Adipose tissue (tissue), 3 donors: ENCODE measurements around the gene SMIM27. TPM values are rescaled to one million over a fixed set of nuclear protein-coding genes. Genes with fewer than 3 reads are reported as not detected.

Experiments used
- H3K27ac ChIP-seq: one replicate; pipeline ENCODE4 v1.5.1; 2013; ENCODE audit warnings: low read depth, low read length
- WGBS, 3 donors: extraction: QIAGEN DNeasy Blood & Tissue Kit; methylation state at CpG; one replicate each; pipeline ENCODE4 v1.1.7; 2013; 5-methylcytosine and 5-hydroxymethylcytosine counted together
- polyA plus RNA-seq, 3 donors: library from polyadenylated mRNA; stranded (reverse); fragments of 200-250 nt; gene quantifications; one replicate each; pipeline ENCODE4 v1.2.3, GENCODE V29; 2013
- donor health status: healthy with polysubstance abuse.
- donor health status: Bipolar disorder and iron deficiency.
- donor health status: healthy.

Gene SMIM27
- polyA plus RNA-seq, 3 donors: 3.6 to 14.4 (median 5.5) TPM

GRCh38 chr9:32551276-32552051 is 663 bp upstream of the SMIM27 start:
- peak overlapping the region; percentile 79 for H3K27ac ChIP-seq
- WGBS, 3 donors: 0 to 1% (median 1%) methylated on average over 36 of the region's 36 CpGs

DNA sequence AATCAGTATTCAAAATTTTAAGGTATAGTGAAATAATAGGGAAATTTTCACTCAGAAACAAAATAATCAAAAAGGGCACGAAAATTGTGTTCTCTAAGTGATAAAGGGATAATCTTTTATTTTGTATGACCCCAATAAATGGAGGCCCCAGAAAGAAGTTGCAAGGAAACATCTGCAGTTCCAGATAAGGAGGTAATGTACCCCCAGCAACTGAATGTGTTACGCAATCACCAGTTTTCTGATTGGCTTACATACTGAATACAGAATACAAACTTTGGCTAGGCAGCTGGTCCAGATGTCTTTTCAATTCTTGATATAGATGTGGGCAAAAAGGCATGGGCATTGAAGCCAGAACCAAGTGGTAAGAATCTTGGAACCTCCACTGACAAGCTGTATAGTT is 2.0 kb downstream of the SMIM27 start:
- 55 to 76% (median 70%) methylated on average over 2 of the region's 2 CpGs for WGBS, 3 donors
- no peak overlapping the region for H3K27ac ChIP-seq

DNA sequence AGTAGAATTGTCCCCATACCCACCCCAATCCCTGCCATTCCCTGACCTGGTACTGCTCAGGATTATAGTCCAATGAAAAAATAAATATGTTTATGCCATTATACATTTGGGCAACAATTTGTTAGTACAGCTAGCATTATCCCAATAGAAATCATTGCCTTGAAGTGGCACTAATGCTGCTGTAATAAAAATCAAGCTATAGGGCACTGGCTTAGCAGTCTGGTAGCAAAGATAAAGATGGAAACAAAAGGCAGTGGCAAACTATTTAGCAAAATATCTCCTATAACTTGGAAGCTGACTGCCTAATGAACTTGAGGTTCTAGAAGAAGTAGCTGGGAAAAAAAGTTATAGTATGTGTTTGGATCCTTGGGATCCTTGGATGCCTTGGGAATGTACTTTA is 2.5 kb downstream of the SMIM27 start:
- no peak overlapping the region for H3K27ac ChIP-seq

GRCh38 chr9:32558408-32558934 is 6.3 kb downstream of the SMIM27 start:
- H3K27ac ChIP-seq: no peak overlapping the region
- 45 to 46% (median 46%) methylated on average over 3 of the region's 3 CpGs for WGBS, 3 donors

GRCh38 chr9:32565967-32566366 is 13.8 kb downstream of the SMIM27 start:
- WGBS, 3 donors: 85 to 95% (median 88%) methylated on average over 6 of the region's 6 CpGs
- no peak overlapping the region for H3K27ac ChIP-seq

DNA sequence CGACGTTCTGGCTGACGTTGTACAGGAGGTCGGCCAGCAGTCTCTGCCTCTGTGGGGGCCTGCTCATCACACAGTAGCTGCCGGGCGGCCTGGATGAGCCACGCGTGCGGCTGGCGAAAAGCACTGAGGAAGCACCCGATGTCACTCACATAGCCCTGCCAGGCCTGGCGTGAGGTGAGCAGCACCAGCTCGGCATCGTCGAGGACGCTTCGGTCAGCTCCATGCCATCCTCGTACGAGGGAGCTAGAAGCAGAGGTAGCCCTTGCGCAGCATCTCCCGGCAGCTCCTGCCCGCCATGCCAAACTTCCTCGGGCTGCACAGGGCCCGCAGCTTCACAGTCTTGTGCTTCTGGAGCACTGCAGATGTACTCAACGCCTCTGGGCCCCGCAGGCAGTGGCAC is 14.6 kb downstream of the SMIM27 start:
- 94 to 96% (median 95%) methylated on average over 26 of the region's 26 CpGs for WGBS, 3 donors
- no peak overlapping the region for H3K27ac ChIP-seq

GRCh38 chr9:32570262-32570661 is 18.1 kb downstream of the SMIM27 start:
- 84 to 93% (median 84%) methylated on average over 4 of the region's 4 CpGs for WGBS, 3 donors
- no peak overlapping the region for H3K27ac ChIP-seq

GRCh38 chr9:32571969-32572899 is 20.1 kb downstream of the SMIM27 start:
- peak overlapping the region; percentile 69 for H3K27ac ChIP-seq
- WGBS, 3 donors: 1 to 2% (median 1%) methylated on average over 17 of the region's 17 CpGs

GRCh38 chr9:32572900-32573523 is 20.9 kb downstream of the SMIM27 start, which contains the start of gene NDUFB6:
Gene NDUFB6, minus strand, starts transcription at chr9:32573159. Its CDS starts 99 bp downstream, at chr9:32573060.
- H3K27ac ChIP-seq: peak within 1 kb of the TSS; percentile 69

DNA sequence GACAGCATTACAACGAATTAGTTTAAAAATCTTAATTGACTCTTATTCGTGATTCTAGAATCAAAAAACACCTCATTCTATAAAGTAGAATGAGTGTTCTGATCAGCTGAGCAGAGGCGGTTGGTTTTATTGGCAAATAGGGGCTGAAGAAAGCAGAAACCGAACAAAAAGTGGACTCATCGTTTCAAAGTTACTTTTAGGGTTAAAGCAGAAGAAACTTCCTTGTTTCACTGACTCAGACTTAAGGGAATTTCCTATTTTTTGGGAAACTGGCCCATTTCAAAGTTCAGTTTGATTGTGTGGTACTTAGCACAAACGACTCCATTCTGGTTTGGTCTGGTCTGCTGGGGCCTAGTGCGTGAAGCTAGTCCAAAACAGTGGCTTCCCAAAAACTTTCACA is 21.7 kb downstream of the SMIM27 start:
- WGBS, 3 donors: 83 to 85% (median 83%) methylated on average over 7 of the region's 7 CpGs
- no peak overlapping the region for H3K27ac ChIP-seq

More at GRCh38 chr9:32572900-32573523, 20.9 kb downstream of the SMIM27 start, which contains the start of gene NDUFB6:
- WGBS, 3 donors: 0% methylated on average over 36 of the region's 36 CpGs

- WGBS, 3 donors: 33 to 74% (median 52%) methylated on average over 1 of the region's 1 CpG
These were observed 22.7 kb downstream of the SMIM27 start for GRCh38 chr9:32574858-32575257.

DNA sequence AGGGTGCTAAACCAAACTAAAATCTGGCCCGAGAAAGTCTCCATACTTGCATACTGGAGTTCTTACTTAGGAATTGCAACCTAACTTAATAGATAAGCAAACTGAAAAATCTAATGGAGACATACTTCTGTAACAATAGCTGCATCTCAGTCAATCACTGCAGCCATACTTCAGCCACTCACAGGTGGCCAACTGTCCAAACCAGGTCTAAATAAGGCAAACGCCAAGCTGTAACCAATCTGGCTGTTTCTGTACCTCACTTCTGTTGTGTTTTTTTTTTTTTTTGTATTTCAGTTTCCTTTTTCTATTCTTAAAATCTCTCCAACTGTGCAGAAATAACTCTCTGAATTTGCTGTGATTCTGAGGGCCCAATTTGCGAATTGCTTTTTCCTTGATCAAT is 25.2 kb downstream of the SMIM27 start:
- 63 to 92% (median 90%) methylated on average over 3 of the region's 3 CpGs for WGBS, 3 donors
- no peak overlapping the region for H3K27ac ChIP-seq

More at GRCh38 chr9:32574858-32575257, 22.7 kb downstream of the SMIM27 start:
- H3K27ac ChIP-seq: no peak overlapping the region

- H3K27ac ChIP-seq: no peak overlapping the region
- 44 to 54% (median 53%) methylated on average over 5 of the region's 5 CpGs for WGBS, 3 donors
These were observed 26.8 kb downstream of the SMIM27 start for GRCh38 chr9:32578976-32579375.

- WGBS, 3 donors: 18 to 19% (median 18%) methylated on average over 4 of the region's 4 CpGs
- no peak overlapping the region for H3K27ac ChIP-seq
These were observed 27.7 kb downstream of the SMIM27 start for GRCh38 chr9:32579706-32580331.

- 13 to 24% (median 22%) methylated on average over 3 of the region's 3 CpGs for WGBS, 3 donors
- no peak overlapping the region for H3K27ac ChIP-seq
These were observed 28.6 kb downstream of the SMIM27 start for GRCh38 chr9:32580631-32581300.

DNA sequence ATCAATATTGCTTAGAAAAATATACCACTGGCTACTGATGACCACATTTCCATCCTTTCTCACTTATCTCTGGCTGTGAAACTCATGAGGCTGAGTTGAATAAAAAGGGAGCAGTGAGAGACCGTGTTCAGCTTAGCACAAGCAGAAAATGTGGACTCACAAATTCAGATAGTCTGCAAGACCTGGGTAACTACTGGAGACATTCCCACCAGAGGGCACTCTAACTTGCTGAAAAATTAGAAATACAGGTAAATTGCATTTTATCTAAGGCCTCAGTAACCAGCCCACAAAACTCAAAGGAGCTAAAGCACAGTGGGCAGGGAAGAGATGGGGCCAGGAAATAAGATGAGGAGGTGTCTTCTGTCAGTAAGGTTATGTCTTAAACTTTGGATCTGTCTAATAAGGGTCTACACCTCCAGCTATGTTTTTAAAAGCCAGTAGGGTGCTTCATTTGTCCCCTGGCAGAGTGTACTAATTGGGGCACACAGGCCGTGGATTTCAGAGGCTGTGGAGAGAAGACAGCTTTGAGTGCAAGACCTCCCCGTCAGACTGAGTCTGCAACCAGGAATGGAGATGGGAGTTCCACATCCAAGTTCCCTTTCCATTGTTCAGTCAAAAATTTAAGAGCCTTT is 29.5 kb downstream of the SMIM27 start:
- H3K27ac ChIP-seq: no peak overlapping the region
- 36 to 43% (median 37%) methylated on average over 3 of the region's 3 CpGs for WGBS, 3 donors

DNA sequence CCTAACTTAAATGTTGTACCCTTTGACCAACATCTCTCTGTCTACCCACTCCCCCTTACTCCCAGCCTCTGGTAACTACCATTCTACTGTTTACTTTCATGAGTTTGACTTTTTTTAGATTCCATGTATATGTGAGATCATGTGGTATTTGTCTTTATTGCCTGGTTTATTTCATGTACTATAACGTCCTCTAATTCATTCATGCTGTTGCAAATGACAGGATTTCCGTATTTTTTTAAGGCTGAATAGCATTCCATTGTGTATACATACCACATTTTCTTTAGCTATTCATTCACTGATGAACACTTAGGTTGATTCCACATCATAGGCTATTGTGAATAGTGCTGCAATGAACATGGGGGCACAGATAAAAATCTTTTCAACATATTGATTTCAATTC is 32.7 kb downstream of the SMIM27 start:
- 36 to 40% (median 39%) methylated on average over 2 of the region's 2 CpGs for WGBS, 3 donors
- no peak overlapping the region for H3K27ac ChIP-seq
